Stimulated activated CD4-positive, alpha-beta T cell treated with anti-CD3 and anti-CD28 coated beads, Interleukin-1b, Interleukin-23, amount 100 ng/mL, for 4 hours (primary cell): ENCODE data around the gene SZT2.

ENCODE experiments used
- DNase-seq, 2 donors: peaks; one replicate each; pipeline ENCODE4 v3.0.0-alpha.2; 2020; ENCODE audit warnings: low read depth in 2 of 2

SZT2 gene

DNA sequence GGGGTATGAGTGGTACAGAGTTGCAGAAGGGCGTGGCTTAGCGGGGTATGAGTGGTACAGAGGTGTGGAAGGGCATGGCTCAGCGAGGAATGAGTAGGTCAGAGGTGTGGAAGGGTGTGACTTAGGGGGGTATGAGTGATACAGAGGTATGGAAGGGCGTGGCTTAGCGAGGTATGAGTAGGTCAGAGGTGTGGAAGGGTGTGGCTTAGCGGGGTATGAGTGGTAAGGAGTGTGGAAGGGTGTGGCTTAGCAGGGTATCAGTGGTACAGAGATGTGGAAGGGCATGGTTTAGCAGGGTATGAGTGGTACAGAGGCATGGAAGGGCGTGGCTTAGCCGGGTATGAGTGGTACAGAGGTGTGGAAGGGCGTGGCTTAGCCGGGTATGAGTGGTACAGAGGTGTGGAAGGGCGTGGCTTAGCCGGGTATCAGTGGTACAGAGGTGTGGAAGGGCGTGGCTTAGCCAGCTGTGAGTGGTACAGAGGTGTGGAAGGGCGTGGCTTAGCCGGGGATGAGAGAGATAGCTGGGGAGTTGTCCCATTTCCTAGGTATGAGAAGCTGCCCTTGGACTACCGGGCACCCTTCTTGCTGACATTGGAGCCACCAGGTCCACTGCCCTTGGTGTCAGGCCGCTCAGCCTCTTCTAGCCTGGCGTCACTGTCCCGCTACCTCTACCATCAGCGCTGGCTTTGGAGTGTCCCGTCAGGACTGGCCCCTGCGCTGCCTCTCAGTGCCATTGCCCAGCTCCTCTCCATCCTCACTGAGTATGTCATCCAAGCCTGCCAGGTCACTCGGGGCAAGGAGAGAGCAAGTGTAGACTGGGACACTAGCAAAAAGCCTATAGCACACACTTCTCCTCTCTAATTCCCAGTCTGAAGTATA, 34.2 kb downstream of the SZT2 start:
- no peak for DNase-seq

DNA sequence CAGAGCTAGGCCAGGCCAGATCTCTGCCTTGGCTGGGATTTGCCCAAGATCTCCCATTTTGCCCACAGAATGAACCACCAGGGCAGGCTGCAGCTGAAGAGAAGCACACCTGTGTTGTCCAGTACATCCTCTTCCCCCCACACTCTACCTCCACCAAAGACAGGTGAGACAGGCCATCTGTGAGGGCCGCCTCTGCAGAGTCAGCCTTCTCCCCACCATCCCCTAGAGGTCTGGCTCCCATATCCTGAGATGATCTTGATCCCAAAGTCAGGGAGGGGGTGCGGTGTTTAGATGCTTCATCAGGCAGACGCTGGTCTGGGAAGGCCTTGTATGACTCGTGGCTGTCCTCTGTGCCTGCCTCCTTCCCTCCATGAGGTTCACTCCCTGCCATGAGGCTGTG, 35.3 kb downstream of the SZT2 start:
- no peak for DNase-seq

DNA sequence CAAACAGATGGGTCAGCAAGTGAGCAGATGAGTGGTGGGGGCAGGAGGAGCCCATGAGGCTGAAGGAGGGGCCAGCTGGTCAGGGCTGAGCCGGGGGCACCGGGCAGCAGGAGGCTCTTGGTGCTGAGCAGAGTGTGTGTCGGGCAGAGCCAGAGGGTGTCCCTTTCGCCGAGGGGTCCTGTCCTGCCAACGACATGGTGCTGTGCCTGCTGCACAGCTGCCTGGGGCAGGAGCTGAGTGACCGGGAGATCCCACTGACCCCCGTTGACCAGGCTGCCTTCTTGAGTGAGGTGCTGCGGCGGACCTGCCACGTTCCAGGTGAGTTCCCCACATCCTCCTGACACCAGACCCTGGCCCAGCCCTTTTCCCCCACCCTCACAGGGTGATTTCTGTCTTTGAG, 36.5 kb downstream of the SZT2 start:
- no peak for DNase-seq

DNA sequence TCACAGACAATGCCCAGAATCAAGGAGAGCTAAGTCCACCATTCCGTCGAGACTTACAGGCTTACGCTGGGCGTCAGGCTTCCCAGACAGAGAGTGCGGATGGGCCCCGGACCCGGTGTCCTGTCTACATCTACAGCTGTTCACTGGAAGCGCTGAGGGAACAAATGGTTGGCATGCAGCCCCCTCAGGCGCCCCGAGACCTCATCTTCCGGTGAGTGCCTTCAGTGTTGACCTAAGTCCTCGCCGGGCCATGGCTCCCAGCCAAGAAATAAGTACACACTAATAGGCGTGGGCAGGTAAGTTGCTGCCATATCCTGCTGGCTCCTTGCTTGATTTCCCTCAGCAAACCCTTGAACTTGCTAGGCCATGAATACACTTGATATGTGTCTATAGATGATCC, 37.8 kb downstream of the SZT2 start:
- no peak for DNase-seq

DNA sequence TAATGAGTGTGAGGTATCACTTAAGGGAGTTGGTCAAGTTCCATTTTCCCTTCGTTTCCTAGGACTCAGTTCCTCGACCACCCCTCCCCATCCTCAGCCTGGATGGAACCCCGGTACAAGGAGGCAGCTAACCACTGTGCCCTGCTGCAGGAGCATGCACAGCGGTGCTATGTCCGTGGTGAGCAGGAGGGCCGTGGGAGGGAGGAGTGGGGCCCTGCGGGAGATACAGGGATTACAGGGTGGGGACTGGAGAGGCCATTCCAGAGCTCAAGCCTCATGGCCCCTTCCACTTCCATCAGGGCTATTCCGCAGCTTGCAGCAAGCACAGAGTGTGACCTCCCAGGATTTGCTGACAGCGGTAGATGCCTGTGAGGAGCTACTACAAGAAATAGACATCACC, 38.2 kb downstream of the SZT2 start:
- no peak for DNase-seq

DNA sequence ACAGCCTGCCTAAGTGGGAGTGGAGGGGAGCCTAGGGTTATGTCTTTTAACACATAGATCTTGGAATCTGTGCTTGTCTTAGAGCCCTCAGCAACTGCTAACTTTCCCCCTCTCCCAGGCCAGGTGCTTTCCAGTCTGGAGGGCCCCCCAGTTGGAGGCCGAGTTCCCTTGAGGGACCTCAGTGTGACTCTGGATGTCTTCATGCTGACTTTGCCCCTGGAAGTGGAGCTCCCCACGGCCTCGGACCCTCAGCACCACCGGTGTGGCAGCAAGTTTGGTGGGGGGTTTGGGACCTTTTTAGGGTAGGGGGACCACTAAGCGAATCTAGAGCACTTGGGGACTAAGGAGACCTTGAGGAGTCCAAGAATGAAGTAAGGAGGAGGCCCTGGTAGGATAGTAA, 41.1 kb downstream of the SZT2 start:
- no peak for DNase-seq

DNA sequence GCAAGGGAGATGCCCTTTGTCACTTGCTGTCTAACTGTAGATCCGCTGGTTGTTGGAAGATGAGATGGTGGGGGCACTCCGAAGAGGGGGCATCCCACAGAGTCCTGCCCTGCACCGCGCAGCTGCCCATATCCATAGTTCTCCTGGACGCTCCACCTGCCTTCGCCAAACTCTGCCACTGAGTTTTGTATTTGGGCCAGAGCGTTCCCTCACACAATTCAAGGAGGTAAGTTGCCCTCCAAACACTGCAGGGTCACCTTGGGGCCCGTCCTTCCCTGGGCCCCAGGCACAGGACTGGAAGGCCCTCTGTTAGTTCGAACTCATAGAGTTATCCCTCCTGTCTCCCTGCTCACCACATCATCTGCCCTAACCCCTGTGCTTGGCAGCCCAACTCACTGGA, 42.0 kb downstream of the SZT2 start:
- no peak for DNase-seq

DNA sequence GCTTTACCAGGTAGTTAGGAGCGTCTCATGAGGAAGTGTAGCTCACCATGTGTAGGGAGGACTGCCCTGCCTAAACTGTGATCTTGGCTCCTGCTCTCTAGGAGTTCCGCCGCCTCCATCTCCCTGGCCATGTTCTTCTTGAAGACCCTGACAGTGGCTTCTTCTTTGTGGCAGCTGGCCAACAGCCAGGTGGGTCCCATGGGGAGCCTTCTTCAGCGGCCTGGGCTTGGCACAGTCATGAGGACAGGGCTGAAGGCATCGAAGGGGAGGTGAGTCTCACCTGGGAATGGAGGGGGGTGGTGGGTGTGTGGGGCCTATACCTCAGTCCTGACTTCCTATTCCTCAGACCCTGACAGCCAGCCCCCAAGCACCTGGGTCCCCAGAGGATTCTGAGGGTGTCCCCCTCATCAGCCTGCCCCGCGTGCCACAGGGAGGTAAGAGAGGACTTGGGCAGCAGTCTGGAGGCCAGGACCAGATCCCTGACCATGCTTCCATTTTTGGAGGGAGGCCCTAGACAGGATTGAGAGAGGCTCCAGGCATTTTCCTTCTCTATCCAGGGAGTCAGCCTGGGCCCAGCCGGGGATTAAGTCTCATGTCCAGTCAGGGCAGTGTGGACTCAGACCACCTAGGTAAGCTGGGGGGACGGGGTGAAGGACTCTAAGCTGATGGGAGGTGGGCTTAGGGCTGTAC, 42.6 kb downstream of the SZT2 start:
- no peak for DNase-seq

DNA sequence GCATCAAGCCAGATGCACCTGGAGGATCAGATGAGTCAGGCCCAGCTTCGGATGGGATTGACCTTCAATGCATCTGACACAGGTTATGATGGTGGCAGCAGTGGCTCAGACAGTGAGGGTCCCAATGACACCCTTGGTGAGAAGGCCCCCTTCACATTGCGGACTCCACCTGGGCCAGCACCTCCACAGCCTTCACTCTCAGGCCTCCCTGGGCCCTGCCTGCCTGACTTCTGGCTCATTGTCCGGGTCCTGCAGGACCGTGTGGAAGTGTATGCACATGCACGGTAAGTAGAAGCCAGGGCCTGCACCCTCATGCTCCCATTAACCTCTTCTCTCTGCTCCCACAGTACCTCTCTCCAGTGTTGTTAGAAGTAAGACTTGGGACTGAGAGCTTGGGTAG, 43.2 kb downstream of the SZT2 start:
- no peak for DNase-seq

DNA sequence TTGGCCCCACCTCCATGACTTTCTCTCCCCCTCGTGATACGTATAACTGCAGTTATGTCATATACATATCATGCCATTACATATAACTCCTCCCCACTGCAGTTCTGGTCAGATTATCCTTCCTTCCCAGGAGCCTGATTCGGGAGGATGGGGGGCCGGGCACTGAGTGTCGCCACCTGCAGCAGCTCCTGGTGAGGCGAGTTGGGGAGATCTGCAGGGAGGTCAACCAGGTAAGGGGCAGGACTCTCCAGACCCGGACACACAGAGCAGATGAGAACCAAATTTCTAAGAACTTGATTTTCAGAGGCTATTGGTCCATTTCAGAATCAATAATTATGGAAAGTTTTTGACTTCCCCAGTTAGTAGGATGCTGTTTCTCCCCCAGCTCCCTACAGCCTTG, 44.6 kb downstream of the SZT2 start:
- DNase-seq = no peak

DNA sequence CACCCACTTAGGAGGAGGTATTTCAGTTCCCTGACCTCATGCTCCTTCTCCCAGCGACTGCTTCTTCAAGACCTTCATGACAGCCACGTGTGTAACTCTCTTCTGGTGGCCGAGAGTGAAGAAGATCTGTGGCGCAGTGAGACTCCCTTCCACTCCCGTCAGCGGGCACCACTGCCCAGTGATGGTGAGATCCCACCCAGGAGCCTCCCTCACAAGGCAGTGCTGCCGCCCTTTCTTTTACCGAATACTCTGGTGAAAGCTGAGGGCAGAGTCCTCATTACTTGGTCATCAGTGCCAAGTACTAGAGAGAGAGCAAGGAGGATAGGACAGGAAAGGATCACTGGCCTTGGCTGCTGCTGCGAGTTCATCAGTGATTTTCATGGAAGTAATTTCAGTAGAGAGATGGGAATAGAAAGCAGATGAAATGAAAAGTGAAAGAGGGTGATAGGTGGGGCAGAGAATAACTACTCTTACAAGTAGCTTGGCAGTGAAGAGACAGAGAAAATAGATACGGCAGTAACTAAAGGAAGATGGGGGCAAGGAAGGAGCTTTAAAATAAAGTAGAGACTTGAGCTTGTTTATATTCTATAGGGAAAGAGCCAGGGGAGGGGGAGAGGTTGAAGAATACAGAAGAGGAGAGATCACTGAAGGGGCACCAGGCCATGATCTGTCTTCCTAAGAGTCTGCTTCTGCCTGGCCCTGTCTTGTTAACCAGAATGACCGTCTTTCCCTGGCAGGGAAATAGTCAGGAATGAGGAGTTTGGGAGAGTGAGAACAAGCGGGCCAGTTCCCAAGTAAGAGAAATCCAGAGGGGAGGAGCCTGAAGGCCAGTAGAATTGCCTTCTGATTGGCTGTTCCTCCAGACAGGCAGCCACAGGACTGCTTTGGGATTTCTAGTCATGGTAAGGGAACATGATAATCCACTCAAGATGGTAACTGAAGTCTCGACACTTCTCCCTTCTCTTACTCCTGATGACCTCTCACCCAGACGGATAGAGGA, 45.7 kb downstream of the SZT2 start:
- DNase-seq = no peak

DNA sequence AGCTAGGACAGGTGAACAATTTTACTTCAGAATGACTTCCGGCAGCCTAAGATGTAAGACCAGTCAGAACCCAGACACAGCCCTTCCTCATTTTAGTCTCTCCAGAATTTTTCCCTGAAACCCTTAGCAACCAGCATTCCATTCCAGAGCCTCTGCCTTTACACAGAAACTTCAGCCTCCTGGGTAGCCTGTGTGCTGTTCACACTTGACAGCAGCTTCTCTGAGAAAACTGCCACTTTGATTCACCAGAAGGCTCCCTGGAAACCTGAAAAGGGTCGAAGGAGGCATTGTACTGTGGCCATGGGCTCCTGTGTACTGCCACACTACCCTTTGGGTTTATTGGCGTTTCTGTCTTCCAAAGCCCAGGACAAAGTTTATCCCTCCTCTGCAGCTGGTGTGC, 46.7 kb downstream of the SZT2 start:
- DNase-seq = no peak

DNA sequence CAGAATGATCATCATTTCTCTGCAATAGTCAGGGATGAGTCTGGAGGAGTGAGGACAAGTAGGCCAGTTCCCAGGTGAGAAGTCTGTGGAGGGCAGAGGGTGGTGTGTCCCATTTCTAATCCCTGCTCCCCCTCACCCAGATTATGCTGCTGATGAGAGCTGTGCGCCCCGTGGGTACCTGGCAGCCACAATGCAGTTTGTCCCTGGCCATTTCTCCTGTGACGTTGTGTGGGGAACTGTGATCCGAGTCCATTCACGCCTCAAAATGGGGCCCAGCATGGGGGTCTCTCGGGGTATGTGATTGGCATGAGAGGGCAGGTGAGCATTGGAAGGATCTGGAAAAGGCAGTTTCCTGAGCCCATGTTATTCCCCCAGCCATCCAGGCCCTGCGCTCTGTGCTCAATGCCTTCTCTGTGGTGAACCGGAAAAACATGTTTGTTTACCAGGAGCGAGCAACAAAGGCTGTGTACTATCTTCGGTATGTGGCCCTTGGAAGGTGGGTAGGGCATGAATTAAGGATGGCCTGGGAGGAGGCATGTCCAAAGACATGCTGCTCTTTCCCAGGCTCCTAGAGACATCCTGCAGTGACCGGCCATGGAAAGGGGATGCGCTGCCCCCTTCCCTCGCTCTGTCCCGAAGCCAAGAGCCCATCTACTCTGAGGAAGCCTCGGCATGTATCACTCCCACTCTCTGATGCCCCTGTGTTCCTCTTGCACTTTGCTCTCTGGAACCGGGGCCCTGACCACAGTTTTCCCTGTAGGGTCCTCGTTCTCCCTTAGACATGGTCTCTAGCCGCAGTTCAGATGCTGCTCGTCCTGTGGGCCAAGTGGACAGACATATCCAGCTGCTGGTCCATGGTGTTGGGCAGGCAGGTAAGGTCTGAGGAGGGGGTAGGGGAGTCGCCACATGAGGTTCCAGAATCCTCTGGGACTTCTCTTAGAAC, 47.6 kb downstream of the SZT2 start:
- no peak for DNase-seq

DNA sequence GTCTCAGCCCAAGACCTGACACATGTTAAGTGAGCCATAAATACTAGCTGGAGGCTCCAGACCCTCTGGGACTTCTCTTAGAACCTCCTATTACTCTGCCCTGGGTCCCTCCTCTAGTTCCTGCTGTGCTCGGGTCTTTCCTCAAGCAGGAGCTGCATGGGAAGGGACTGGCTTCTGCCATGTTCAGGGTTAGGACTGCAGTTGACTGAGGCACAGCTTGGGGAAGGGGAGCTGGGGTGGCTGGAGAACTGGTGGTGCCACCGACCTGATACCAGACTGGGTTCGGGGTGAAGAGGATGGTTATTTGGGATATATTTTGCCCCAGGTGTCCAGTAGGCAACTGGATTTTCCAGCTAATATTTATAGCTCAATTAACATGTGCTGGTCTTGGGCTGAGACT, 48.3 kb downstream of the SZT2 start:
- DNase-seq = no peak

DNA sequence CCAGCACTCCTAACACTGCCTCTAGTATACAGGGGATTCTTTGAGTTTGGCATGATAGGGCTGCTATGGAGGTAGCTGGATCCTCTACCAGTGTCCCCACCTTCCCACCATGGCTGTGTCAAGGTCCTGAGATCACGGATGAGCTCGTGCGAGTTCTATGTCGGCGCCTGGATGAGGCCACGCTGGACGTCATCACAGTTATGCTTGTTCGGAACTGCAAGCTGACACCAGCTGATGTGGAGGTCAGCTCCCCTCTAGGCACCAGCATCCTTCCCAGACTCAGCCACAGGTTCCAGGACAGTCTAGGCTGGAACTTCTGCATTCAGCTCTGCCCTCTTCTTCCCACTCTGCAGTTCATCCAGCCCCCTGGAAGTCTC, 48.9 kb downstream of the SZT2 start:
- no peak for DNase-seq

DNA sequence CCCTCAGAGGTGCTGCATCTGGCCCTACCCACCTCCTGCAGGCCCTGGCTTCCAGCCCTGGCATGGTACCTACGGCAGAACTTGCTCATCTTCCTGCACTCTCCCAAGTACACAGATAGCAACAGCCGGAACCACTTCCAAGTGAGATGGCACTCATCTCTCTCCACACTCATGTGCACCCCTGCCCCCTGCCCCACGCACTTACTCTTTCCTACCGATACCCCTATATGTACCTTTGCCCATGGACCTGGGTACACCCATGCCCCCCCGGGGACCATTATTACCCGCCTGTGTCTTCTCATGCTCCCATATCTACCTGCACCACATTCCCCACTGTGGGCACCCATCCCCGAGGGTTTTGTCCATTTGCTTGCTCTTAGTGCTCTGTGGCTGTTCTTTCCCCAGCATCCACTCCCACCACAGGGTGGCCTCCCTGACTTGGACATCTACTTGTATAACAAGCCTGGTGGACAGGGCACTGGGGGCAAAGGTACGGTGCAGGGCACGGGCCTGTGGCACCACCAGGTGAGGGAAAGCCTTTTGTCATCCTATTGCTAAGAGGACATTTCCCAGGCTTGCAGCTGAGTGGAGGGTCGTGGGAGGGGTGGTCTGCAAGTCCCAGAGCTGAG, 49.4 kb downstream of the SZT2 start:
- no peak for DNase-seq

DNA sequence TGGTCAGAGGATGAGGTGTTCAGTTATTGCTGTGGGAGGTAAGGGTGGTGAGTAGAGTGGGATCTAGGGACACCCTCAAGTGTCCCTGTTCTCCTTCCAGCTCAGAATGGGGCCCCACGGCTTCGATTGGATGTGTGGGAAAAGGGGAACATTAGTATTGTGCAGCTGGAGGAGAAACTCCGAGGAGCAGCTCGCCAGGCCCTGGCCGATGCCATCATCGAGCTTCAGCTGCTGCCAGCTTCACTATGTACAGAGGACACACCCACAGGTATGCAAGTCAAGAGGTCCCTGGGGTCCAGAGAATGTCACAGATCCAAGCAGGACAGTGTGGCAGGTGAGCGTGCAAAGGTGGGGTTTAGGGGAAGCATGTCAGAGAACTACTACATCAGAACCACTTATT, 50.1 kb downstream of the SZT2 start:
- DNase-seq = no peak

DNA sequence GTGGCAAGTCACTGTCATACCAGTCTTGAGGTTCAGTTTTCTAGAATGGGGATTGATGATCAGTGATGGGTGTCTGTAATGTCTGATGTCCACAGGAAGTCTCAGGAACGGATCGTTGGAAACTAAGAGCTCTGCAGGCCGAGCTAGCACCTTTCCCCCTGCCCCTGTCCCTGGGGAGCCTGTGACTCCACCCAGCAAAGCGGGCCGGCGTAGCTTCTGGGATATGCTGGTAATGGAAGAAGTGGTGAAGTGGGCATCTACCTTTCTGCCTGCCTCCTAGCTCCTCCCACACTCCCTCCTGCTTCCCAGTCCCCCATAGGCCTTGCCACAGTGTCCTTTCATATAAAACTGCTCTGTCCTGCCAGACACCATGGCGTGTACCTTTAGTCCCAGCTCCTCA, 50.7 kb downstream of the SZT2 start:
- no peak for DNase-seq

DNA sequence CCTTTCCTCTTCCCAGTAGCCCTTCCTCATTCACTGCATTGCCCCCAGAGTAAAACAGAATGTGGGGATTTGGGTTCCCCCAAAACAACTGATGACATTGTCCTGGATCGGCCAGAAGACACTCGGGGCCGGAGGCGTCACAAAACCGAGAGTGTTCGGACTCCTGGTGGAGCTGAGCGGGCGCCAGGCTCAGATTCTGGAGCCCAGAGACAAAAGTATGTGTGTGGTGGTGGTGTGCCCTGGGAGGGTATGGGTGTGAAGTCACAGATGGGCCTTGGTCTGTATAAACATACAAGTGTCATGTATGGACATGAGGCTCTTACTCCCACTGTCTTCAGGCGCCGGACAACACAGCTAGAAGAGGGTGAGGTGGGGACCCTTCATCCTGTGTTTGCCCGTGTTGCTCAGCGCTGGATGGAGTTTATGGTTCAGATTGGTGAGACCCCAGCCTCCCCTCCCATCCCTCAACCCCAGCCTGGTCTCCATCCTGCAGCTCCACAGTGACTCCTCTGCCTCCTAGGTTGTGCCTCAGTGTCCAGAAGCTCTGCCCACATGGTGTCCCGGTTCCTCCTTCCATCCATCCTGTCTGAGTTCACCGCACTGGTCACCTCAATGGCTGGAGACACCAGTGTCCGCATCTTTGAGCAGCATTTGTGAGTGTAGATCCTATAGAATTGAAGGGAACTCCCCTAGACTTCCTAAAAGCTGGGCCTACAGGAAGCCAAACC, 51.6 kb downstream of the SZT2 start:
- DNase-seq = no peak
